ENCODE measurements around the gene FRMD5.

DNA sequence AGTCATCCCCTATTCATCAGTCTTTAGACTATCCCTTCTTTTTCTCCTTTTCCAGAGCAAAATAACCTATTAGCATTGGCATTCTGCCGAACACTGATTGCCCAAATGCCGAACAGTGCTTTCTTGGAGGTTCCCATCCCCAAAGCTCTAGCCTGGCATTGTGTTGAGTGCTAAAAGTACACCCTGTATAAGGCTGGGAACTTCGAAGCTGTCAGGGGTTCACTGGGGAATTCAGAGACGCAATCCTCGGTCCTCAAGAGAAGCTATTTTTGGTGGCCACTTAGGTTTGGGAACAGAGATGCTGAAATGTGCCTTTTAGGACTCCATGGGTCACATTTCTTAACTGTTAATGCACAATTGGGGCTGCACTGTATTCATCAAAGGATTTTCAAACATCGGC, 8.4 kb downstream of the FRMD5 start:
- TF ChIP-seq CTCF (optimal IDR thresholded peaks at IDR 0.05 in 1 of 3, IDR thresholded peaks at IDR 0.05 in 1 of 3, conservative IDR thresholded peaks at IDR 0.05 in 1 of 3; ENCODE audit: extremely low read depth in 1 of 3, insufficient read depth in 2 of 3, low read length in 3 of 3) (no peak), EZH2 (IDR thresholded peaks at IDR 0.05; ENCODE audit: low read length) (no peak)

Data from keratinocyte (primary cell).